Endodermal cell (in vitro differentiated cells): ENCODE results near the gene EIF4E1B. TPM values are rescaled to one million over a fixed set of nuclear protein-coding genes. Genes with fewer than 3 reads are reported as not detected.

ENCODE experiments used
- DNase-seq: peaks from one replicate; pipeline ENCODE4 v3.0.0-alpha.2; 2017
- H3K27ac ChIP-seq: 2 replicates; pipeline ENCODE4 v1.5.1; 2013; ENCODE audit warnings: mild to moderate bottlenecking, low read depth, low read length, moderate library complexity
- H3K27me3 ChIP-seq: 2 replicates; pipeline ENCODE4 v1.6.1; 2013; ENCODE audit warnings: mild to moderate bottlenecking, low read length, moderate library complexity; ENCODE audit not compliant: insufficient read depth, control insufficient read depth, poor library complexity, severe bottlenecking
- H3K36me3 ChIP-seq: 2 replicates; pipeline ENCODE4 v1.7.0; 2013; ENCODE audit warnings: mild to moderate bottlenecking, low read length, moderate library complexity; ENCODE audit not compliant: control insufficient read depth, insufficient read depth
- H3K4me1 ChIP-seq: one replicate; pipeline ENCODE4 v1.7.0; 2013; ENCODE audit warnings: low read length; ENCODE audit not compliant: control insufficient read depth, insufficient read depth
- H3K4me3 ChIP-seq: 2 replicates; pipeline ENCODE4 v1.5.1; 2013; ENCODE audit warnings: mild to moderate bottlenecking, low read length, moderate library complexity
- H3K9ac ChIP-seq: 2 replicates; pipeline ENCODE4 v1.6.1; 2013; ENCODE audit warnings: mild to moderate bottlenecking, low read length, moderate library complexity; ENCODE audit not compliant: poor library complexity, severe bottlenecking; ENCODE audit errors: extremely low read depth
- H3K9me3 ChIP-seq: 2 replicates; pipeline ENCODE4 v1.6.1; 2013; ENCODE audit warnings: mild to moderate bottlenecking, low read length, moderate library complexity; ENCODE audit not compliant: control insufficient read depth
- H3K27ac Mint-ChIP-seq: 2 replicates; pipeline ENCODE4 v1.8.0; 2020; ENCODE audit warnings: mixed read lengths
- H3K27me3 Mint-ChIP-seq: 2 replicates; pipeline ENCODE4 v1.8.0; 2021; ENCODE audit warnings: mild to moderate bottlenecking, mixed read lengths; ENCODE audit not compliant: insufficient read depth
- H3K36me3 Mint-ChIP-seq: 2 replicates; pipeline ENCODE4 v1.8.0; 2020; ENCODE audit warnings: low read depth, mixed read lengths
- H3K4me1 Mint-ChIP-seq: 2 replicates; pipeline ENCODE4 v1.8.0; 2020; ENCODE audit warnings: mixed read lengths
- H3K4me3 Mint-ChIP-seq: 2 replicates; pipeline ENCODE4 v1.8.0; 2020; ENCODE audit warnings: mild to moderate bottlenecking, moderate library complexity, mixed read lengths
- H3K9me3 Mint-ChIP-seq: 2 replicates; pipeline ENCODE4 v1.8.0; 2020; ENCODE audit warnings: mild to moderate bottlenecking, mixed read lengths
- WGBS, 2 experiments: methylation state at CpG; one replicate each; pipeline versions ENCODE4 v1.1.5 to v1.1.7; 2013; ENCODE audit warnings: missing lambda C conversion rate in 2 of 2, mixed read lengths in 1 of 2; ENCODE audit not compliant: insufficient coverage in 1 of 2, insufficient read length in 1 of 2; 5-methylcytosine and 5-hydroxymethylcytosine counted together
- total RNA-seq, 2 donors: library from RNA; stranded (reverse); fragmentation: NEBNext Ultra II Directional in 1 of 2; extraction: Animal tissue kit (Norgen Biotek cat#: 25700) in 1 of 2; gene quantifications; 2 replicates in 1 of 2; 3 replicates in 1 of 2; pipeline ENCODE4 v1.2.1, GENCODE V29; 2021
- TF ChIP-seq, protein P1 (sequence below): fragments of 200-600 bp; sonication (generic); conservative IDR thresholded peaks from 2 replicates; pipeline ENCODE4 v1.5.0; 2021; ENCODE audit warnings: antibody characterized with exemption, mild to moderate bottlenecking

EIF4E1B gene
- total RNA-seq, 2 donors from 2014 or later: 1.4 to 2.0 TPM

DNA sequence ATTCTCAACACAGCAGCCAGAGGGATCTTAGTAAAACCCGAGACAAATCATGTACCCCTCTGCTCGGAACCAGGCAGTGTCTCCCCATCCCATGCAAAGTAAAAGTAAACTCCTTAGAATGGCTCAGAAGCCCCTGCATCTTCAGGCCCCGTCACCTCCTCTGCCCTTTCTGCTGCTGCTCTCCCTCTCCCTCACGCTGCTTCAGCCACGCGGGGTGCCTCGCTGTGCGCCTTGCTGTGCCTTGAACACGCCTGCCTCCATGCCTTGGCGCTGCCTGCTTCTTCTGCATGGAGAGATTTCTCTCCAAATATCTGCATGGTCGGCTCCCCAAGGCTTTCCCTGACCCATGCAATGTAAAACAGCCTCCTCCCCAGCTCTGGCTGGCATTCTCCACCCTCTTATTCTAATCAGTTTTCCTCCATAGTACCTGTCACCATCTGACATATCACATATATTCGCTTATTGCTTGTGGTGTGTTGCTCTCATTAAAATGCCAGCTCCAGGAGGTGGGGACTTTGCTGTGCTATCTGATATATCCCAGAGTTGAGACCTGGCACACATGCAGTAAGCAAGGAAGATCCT is 28.5 kb upstream of the EIF4E1B start:
- TF ChIP-seq, protein P1, sequence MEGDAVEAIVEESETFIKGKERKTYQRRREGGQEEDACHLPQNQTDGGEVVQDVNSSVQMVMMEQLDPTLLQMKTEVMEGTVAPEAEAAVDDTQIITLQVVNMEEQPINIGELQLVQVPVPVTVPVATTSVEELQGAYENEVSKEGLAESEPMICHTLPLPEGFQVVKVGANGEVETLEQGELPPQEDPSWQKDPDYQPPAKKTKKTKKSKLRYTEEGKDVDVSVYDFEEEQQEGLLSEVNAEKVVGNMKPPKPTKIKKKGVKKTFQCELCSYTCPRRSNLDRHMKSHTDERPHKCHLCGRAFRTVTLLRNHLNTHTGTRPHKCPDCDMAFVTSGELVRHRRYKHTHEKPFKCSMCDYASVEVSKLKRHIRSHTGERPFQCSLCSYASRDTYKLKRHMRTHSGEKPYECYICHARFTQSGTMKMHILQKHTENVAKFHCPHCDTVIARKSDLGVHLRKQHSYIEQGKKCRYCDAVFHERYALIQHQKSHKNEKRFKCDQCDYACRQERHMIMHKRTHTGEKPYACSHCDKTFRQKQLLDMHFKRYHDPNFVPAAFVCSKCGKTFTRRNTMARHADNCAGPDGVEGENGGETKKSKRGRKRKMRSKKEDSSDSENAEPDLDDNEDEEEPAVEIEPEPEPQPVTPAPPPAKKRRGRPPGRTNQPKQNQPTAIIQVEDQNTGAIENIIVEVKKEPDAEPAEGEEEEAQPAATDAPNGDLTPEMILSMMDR: no peak
- H3K27ac Mint-ChIP-seq: no peak overlapping the region
- no peaks in the 10 kb centered on the region for H3K36me3 ChIP-seq
- H3K4me3 Mint-ChIP-seq: no peak overlapping the region
- no peak overlapping the region for H3K27ac ChIP-seq
- H3K9ac ChIP-seq: no peak overlapping the region
- H3K27me3 Mint-ChIP-seq: peaks cover 25% of the 10 kb centered on the region
- peaks cover 4% of the 10 kb centered on the region for H3K36me3 Mint-ChIP-seq
- H3K4me1 ChIP-seq: peaks cover 14% of the 10 kb centered on the region
- no peak overlapping the region for H3K4me3 ChIP-seq
- no peaks in the 10 kb centered on the region for H3K27me3 ChIP-seq
- DNase-seq: no peak
- no peaks in the 10 kb centered on the region for H3K9me3 Mint-ChIP-seq
- peaks cover 25% of the 10 kb centered on the region for H3K4me1 Mint-ChIP-seq
- 81 to 91% methylated on average over 10 to 12 of the region's 12 CpGs for WGBS, 2 experiments
- H3K9me3 ChIP-seq: no peaks in the 10 kb centered on the region

DNA sequence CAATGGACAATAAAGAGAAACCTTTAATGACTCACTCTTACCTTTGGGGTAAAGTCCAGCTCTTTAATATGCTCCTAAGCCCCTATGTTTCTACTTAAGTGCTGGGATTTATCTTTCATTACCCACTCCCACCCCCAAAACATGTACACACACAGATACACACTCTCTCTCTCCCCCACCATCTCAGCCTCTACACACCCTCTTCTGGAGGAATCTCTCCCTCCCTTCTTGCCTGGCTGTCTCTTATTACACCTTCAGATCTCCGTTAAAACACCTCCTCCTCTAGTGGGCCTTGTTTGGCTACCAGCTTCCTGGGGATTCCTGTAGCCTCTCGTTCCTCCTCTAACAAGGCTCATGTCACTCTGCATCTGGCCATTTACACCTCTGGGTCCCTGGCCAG is 27.4 kb upstream of the EIF4E1B start:
- TF ChIP-seq, protein P1: no peak
- peaks cover 4% of the 10 kb centered on the region for H3K36me3 Mint-ChIP-seq
- peaks cover 25% of the 10 kb centered on the region for H3K4me1 Mint-ChIP-seq
- H3K9me3 ChIP-seq: no peaks in the 10 kb centered on the region
- H3K9ac ChIP-seq: no peak overlapping the region
- H3K36me3 ChIP-seq: no peaks in the 10 kb centered on the region
- H3K27ac Mint-ChIP-seq: no peak overlapping the region
- no peak overlapping the region for H3K4me3 Mint-ChIP-seq
- H3K27me3 ChIP-seq: no peaks in the 10 kb centered on the region
- no peak overlapping the region for H3K4me3 ChIP-seq
- H3K27ac ChIP-seq: no peak overlapping the region
- H3K27me3 Mint-ChIP-seq: peaks cover 23% of the 10 kb centered on the region
- no peaks in the 10 kb centered on the region for H3K9me3 Mint-ChIP-seq
- DNase-seq: no peak
- WGBS, 2 experiments: 33% methylated on average over 1 to 2 of the region's 2 CpGs
- H3K4me1 ChIP-seq: peaks cover 14% of the 10 kb centered on the region

DNA sequence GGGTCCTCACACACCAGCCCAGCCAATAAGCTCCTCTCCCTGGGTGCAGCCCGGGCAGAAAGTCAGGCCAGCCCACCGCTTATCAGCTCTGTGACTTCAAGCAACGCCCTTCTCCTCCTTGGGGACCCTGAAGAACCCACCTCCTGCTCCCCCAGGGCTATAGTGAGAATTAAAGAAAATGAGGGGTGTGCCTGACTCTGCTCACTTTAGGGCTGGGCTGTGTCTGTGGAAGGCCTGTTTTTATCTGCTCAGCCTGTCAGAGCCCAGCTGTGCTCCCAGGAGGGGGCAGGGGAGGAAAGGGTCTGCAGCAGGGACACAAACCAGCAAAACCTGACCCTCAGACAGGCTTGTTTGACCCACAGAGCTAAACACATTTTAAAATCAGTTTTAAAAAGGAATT is 24.4 kb upstream of the EIF4E1B start:
- Histone ChIP-seq H3K9ac (no peak overlapping the region), H3K27me3 (peaks cover 14% of the 10 kb centered on the region), H3K27ac (no peak overlapping the region), H3K36me3 (no peaks in the 10 kb centered on the region), H3K4me1 (peaks cover 13% of the 10 kb centered on the region), H3K9me3 (no peaks in the 10 kb centered on the region), H3K4me3 (no peak overlapping the region)
- no peaks in the 10 kb centered on the region for H3K9me3 Mint-ChIP-seq
- WGBS, 2 experiments: 77% methylated on average over 3 of the region's 3 CpGs; no CpG with 5 or more reads in 1 of the 2 experiments
- no peak overlapping the region for H3K4me3 Mint-ChIP-seq
- peaks cover 24% of the 10 kb centered on the region for H3K27me3 Mint-ChIP-seq
- peaks cover 30% of the 10 kb centered on the region for H3K4me1 Mint-ChIP-seq
- H3K27ac Mint-ChIP-seq: no peak overlapping the region
- TF ChIP-seq, protein P1: no peak
- no peak for DNase-seq
- no peaks in the 10 kb centered on the region for H3K36me3 Mint-ChIP-seq
